HG02678 (cell line): ENCODE data around the gene KLHL25.
A peak's percentile ranks its signal among the peaks of the same experiment; 100 is the strongest.

Experiments
- ATAC-seq: cut with Tn5 transposase; IDR thresholded peaks from one replicate; pipeline ENCODE4 v1.9.1; 2021; ENCODE audit warnings: mild to moderate bottlenecking, moderate library complexity; ENCODE audit not compliant: unreplicated experiment

The KLHL25 gene

DNA sequence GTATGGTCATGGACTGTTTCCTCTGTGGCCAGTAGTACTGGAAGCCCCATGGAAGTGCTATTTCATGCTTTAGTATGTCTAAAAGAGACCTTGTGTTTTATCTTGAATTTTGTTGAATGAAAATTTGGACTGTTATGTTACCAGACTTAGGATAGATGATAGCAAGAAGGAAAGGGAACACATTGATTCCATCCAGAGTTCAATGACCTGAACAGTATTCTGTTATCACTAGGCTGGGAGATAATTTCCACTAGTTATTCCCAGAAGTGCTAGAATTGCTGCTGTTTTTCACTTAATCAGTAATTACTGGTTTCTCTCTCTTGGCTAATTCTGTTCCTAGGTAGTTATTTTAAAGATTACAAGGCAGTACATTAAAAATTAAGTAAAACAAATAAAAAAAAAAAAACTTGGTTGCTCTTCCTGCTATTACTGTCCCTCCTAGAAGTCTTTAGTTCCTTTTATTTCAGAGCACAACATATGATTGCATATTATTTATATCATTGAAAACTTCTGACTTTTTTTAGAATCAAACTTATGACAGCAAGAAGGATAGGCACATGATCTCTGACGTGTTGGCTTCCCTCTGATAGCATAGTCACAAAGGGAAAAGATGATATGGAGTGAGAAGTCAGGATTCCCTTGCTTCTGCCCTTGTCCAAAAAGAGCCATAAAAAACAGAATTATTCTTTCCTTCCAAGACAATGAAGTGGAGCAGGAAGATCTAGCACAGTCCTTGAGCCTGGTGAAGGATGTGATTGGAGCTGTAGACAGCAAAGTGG lies 72.2 kb downstream of the KLHL25 start:
- no peak for ATAC-seq

DNA sequence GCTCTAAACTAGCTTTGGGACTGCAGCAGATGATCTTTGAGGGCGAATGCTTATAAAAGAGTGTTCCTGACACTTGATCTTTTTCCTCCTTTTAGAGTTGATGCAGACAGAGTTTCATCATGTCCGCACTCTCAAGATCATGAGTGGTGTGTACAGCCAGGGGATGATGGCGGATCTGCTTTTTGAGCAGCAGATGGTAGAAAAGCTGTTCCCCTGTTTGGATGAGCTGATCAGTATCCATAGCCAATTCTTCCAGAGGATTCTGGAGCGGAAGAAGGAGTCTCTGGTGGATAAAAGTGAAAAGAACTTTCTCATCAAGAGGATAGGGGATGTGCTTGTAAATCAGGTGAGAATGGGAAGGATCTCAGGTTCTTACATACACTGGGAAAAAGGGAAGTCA lies 75.7 kb downstream of the KLHL25 start:
- no peak for ATAC-seq

DNA sequence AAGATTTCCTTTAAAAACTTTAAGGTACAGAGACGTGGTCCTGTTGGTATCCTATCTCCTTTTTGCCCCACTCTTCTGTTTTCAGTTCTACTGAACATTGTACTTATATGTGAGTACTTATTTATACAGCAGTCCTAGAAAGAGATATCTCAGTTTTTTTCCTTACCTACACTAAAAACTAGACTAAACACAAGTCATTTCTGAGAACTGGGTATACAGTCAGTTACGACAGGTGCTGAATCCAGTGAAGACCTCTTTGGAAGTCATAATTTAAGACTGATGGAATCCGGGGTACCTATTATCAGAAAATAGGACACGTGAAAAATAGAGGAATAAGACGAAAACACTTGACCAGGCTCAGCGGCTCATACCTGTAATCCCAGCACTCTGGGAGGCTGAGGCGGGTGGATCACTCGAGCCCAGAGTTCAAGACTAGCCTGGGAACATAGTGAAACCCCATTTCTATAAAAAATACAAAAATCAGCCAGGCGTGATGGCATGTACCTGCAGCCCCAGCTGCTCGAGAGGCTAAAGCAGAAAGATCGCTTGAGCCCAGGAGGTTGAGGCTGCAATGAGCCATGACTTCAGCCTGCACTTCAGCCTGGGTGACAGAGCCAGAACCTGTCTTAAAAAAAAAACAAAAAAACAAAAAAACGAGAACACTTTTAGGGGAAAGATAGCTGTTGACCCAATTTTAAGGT lies 76.3 kb downstream of the KLHL25 start:
- ATAC-seq = peak; percentile 44

DNA sequence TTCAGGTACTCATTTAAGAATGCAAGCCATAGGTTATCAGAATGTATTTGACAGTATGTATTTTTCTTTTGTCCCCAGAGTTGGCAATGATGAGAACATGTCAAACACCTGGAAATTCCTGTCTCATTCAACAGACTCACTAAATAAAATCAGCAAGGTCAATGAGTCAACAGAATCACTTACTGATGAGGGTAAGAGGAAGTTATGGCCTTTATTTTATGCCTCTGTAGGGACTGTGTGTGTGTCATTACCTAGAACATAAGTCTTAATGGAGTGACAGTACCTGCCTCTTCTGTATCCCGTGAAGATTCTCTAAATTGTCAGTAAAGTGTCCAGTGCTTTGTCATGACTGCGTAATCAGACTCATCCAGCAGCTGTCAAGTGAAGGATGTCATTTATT lies 77.5 kb downstream of the KLHL25 start:
- no peak for ATAC-seq

DNA sequence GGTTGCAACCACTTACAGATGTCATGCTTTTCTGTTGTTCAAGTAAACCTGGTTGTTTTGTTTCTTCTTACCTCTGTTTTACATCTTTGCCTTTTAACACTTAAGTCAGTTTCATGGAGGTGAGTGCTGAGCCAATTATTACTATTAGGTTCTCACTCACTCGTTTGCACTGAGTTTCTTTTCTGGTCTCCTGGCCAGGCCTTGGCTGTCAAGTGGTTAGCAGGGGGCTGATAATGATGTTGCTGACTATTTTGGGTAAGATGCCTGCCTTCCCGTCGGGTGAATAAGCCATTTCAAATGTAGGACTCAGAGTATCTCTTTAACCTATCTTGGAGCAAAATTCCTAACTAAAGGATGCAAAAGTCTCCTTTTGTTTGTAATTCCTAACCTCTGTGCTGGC lies 78.5 kb downstream of the KLHL25 start:
- ATAC-seq = no peak

DNA sequence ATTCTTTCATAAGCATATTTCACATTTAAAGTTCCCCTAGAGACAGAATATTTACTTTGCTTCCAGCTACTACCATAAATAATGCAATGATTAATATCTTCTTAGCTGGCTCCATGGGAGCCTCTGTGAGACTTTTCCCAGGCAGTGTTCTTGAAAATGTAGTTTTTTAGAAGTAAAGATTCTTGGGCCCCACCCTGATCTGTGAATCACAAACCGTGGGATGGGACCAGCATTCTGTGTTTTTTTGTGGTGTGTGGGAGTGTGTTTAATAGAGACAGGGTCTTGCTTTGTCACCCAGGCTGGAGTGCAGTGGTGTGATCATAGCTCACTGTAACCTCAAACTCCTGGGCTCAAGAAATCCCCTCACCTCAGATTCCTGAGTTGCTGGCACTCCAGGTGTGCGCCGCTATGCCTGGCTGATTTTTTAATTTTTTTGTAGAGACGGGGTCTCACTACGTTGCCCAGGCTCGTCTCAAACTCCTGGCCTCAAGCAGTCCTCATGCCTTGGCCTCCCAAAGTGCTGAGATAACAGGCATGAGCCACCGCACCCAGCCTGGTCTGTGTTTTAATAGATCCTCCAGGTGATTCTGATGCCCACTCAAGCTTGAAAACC lies 83.0 kb downstream of the KLHL25 start:
- ATAC-seq = no peak

DNA sequence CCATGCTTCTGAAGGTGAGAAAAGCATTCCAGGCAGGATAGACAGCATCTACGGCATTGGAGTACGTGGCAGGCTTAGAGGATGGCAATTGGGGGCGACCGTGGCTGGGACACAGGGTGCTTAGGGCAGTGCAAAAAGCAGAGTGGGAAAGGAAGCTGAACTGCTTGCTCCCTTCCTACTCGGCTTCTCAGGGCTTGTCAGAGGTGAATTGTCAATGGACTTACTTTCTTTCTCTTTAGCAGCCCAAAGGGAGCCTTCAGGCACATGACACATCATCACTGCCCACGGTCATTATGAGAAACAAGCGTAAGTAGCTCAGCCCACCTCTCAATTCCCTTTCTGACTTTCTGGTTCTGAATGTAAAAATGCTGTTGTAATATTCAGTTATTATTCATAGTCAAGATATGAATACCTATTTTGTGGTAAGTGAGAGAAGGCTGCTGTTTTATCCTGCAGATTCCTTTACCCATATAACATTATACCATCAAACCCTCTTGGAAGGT lies 84.3 kb downstream of the KLHL25 start:
- peak; percentile 52 for ATAC-seq
